OCI-LY7 (cell line): ENCODE results near the gene MTCH1.
A peak's percentile ranks its signal among the peaks of the same experiment; 100 is the strongest.

ENCODE experiments used
- CTCF ChIP-seq: fragments of 200-600 bp; sonication (generic); conservative IDR thresholded peaks from 2 replicates; pipeline ENCODE4 v1.5.1; 2014; ENCODE audit warnings: mild to moderate bottlenecking, antibody characterized with exemption, low read length, moderate library complexity, mixed read lengths
- EZH2phosphoT487 ChIP-seq: fragments of 200-600 bp; sonication (generic); IDR thresholded peaks from 2 replicates; pipeline ENCODE4 v1.6.1; 2018; ENCODE audit warnings: low read depth, borderline replicate concordance, mild to moderate bottlenecking, mixed run types, antibody characterized with exemption, low read length, moderate library complexity, mixed read lengths

- peak; percentile 93 for TF ChIP-seq CTCF
- TF ChIP-seq EZH2phosphoT487 = no peak
Measured at GRCh38 chr6:37018198-37019064, 32.4 kb upstream of the MTCH1 start.
